HepG2 (cell line): ENCODE results near the gene STX2. TPM values are rescaled to one million over a fixed set of nuclear protein-coding genes. Genes with fewer than 3 reads are reported as not detected.

Source experiments
- ATM ChIP-seq: fragments of 450-650 bp; IDR thresholded peaks from 2 replicates; pipeline ENCODE4 v1.7.1; 2017; ENCODE audit warnings: mild to moderate bottlenecking, borderline replicate concordance
- MTA1 ChIP-seq: sonication (generic); formaldehyde crosslinking; IDR thresholded peaks from 2 replicates; pipeline ENCODE4 v1.4.0; 2020; ENCODE audit warnings: missing genetic modification reagents, mild to moderate bottlenecking, borderline replicate concordance
- MXD4 ChIP-seq: IDR thresholded peaks from 2 replicates; pipeline ENCODE4 v1.6.1; 2016; ENCODE audit warnings: mild to moderate bottlenecking, missing biosample characterization, missing genetic modification reagents
- MYC ChIP-seq: sonication (generic); formaldehyde crosslinking; IDR thresholded peaks from 2 replicates; pipeline ENCODE4 v1.9.0; 2021; ENCODE audit warnings: missing genetic modification reagents, borderline replicate concordance
- NR3C1 ChIP-seq: sonication (generic); formaldehyde crosslinking; IDR thresholded peaks from 2 replicates; pipeline ENCODE4 v1.4.0; 2020; ENCODE audit warnings: missing genetic modification reagents
- ONECUT2 ChIP-seq: sonication (generic); formaldehyde crosslinking; IDR thresholded peaks from 2 replicates; pipeline ENCODE4 v1.4.0; 2020; ENCODE audit warnings: missing genetic modification reagents
- ZKSCAN8 ChIP-seq: IDR thresholded peaks from 2 replicates; pipeline ENCODE4 v1.6.1; 2016; ENCODE audit warnings: borderline replicate concordance, missing genetic modification reagents, missing compliant biosample characterization
- ZMYM2 ChIP-seq: sonication (generic); formaldehyde crosslinking; IDR thresholded peaks from 2 replicates; pipeline ENCODE4 v1.8.0; 2022; ENCODE audit warnings: mild to moderate bottlenecking, missing genetic modification reagents
- ZNF878 ChIP-seq: sonication (generic); formaldehyde crosslinking; IDR thresholded peaks from 2 replicates; pipeline ENCODE4 v1.8.1; 2023; ENCODE audit warnings: mild to moderate bottlenecking, missing genetic modification reagents, moderate library complexity
- polyA plus RNA-seq, 8 experiments: library from polyadenylated mRNA; depleted of rRNA in 3 of 8; stranded (reverse) in 7 of 8; unstranded in 1 of 8; fragments of >200 nt; fragmentation: Illumina TruSeq in 4 of 8; extraction: Trizol in 4 of 8; gene quantifications; 2 replicates each; pipeline versions ENCODE4 v1.2.1 to v1.2.3, GENCODE V29; 2011 to 2016; ENCODE audit warnings: low read depth in 4 of 8, missing spikeins in 1 of 8, mixed read lengths in 1 of 8; ENCODE audit not compliant: insufficient read depth in 1 of 8
- total RNA-seq, 5 experiments: library from RNA; depleted of rRNA; stranded (reverse); fragments of >200 nt; fragmentation: Illumina TruSeq; extraction: Trizol; gene quantifications; 2 replicates each; pipeline ENCODE4 v1.2.3, GENCODE V29; 2016; ENCODE audit warnings: low read depth in 1 of 5
- TF ChIP-seq, protein P1 (sequence below): sonication (generic); formaldehyde crosslinking; IDR thresholded peaks from 2 replicates; pipeline ENCODE4 v1.8.0; 2022; ENCODE audit warnings: low read depth, missing genetic modification reagents
- TF ChIP-seq, protein P2 (sequence below): sonication (generic); formaldehyde crosslinking; IDR thresholded peaks from 2 replicates; pipeline ENCODE4 v1.8.0; 2022; ENCODE audit warnings: missing genetic modification reagents, mild to moderate bottlenecking, borderline replicate concordance
- TF ChIP-seq, protein P3 (sequence below): sonication (generic); formaldehyde crosslinking; IDR thresholded peaks from 2 replicates; pipeline ENCODE4 v1.4.0; 2020; ENCODE audit warnings: missing genetic modification reagents, low read depth, mild to moderate bottlenecking, borderline replicate concordance
- TF ChIP-seq, protein P4 (sequence below): sonication (generic); formaldehyde crosslinking; IDR thresholded peaks from 2 replicates; pipeline ENCODE4 v1.4.0; 2020; ENCODE audit warnings: missing genetic modification reagents
- TF ChIP-seq, protein P5 (sequence below): sonication (generic); formaldehyde crosslinking; IDR thresholded peaks from 2 replicates; pipeline ENCODE4 v1.4.0; 2020; ENCODE audit warnings: mild to moderate bottlenecking, low read depth, missing genetic modification reagents
- TF ChIP-seq, protein P6 (sequence below): sonication (generic); formaldehyde crosslinking; IDR thresholded peaks from 2 replicates; pipeline ENCODE4 v1.4.0; 2020; ENCODE audit warnings: missing genetic modification reagents
- TF ChIP-seq, protein P7 (sequence below): sonication (generic); formaldehyde crosslinking; IDR thresholded peaks from 2 replicates; pipeline ENCODE4 v1.4.0; 2020; ENCODE audit warnings: mild to moderate bottlenecking, missing genetic modification reagents, borderline replicate concordance

Gene STX2
- total and polyA plus RNA-seq, 2 of the 13 experiments (the other 11 are each of a cell fraction or from before 2014, with no cell fraction given) = 13.4 to 25.1 TPM

DNA sequence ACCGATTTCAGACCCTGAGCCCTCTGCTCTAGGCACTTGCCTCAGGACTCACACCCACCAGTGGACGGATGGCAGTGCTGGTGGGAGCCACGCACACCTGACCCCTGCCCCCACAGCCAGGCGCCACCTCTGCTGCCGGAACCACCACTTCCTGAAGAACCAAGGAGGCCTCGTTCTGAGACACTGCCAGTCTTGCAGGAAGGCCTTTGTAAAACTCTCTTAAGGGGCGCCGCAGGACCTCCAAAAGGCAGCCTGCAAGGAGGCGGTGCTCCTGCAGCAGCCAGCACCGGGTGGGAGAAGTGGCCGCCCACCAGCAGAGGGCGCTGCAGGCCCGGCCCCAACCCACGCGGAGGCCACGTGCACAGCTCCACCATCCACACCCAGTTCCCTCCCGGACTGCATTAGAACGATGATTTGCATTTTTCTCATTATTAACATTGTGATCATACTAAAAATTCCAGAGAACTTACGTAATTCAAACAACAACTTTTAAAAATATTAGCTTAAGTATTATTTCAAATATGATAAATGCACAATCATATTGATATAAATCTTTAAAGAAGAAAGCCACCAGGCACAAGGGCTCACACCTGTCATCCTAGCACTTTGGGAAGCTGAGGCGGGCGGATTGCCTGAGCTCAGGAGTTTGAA, 12.8 kb downstream of the STX2 start (continued):
- TF ChIP-seq, protein P1, sequence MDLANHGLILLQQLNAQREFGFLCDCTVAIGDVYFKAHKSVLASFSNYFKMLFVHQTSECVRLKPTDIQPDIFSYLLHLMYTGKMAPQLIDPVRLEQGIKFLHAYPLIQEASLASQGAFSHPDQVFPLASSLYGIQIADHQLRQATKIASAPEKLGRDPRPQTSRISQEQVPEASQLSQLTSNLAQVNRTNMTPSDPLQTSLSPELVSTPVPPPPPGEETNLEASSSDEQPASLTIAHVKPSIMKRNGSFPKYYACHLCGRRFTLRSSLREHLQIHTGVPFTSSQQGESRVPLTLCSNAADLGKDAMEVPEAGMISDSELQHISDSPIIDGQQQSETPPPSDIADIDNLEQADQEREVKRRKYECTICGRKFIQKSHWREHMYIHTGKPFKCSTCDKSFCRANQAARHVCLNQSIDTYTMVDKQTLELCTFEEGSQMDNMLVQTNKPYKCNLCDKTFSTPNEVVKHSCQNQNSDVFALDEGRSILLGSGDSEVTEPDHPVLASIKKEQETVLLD (CRISPR knock-in tag) = no peak
- TF ChIP-seq ZNF878 (CRISPR knock-in tag) (no peak), ZMYM2 (no peak), MTA1 (CRISPR knock-in tag) (peak; percentile 59; the same call in 1 of the 2 replicates), ATM (no peak), NR3C1 (no peak), ONECUT2 (CRISPR knock-in tag) (no peak), MYC (CRISPR knock-in tag) (peak; percentile 96), ZKSCAN8 (CRISPR knock-in tag) (no peak), MXD4 (CRISPR knock-in tag) (no peak)
- TF ChIP-seq, protein P2, sequence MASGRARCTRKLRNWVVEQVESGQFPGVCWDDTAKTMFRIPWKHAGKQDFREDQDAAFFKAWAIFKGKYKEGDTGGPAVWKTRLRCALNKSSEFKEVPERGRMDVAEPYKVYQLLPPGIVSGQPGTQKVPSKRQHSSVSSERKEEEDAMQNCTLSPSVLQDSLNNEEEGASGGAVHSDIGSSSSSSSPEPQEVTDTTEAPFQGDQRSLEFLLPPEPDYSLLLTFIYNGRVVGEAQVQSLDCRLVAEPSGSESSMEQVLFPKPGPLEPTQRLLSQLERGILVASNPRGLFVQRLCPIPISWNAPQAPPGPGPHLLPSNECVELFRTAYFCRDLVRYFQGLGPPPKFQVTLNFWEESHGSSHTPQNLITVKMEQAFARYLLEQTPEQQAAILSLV (CRISPR knock-in tag) = no peak
- TF ChIP-seq, protein P3, sequence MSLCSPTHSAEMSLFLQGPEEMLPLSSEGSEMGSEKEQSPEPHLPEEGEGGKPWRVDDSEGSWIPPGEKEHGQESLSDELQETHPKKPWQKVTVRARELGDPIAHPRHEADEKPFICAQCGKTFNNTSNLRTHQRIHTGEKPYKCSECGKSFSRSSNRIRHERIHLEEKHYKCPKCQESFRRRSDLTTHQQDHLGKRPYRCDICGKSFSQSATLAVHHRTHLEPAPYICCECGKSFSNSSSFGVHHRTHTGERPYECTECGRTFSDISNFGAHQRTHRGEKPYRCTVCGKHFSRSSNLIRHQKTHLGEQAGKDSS (CRISPR knock-in tag) = 0 out of 2 replicates have a peak, but pooled peaks have one; percentile 74
- TF ChIP-seq, protein P4, sequence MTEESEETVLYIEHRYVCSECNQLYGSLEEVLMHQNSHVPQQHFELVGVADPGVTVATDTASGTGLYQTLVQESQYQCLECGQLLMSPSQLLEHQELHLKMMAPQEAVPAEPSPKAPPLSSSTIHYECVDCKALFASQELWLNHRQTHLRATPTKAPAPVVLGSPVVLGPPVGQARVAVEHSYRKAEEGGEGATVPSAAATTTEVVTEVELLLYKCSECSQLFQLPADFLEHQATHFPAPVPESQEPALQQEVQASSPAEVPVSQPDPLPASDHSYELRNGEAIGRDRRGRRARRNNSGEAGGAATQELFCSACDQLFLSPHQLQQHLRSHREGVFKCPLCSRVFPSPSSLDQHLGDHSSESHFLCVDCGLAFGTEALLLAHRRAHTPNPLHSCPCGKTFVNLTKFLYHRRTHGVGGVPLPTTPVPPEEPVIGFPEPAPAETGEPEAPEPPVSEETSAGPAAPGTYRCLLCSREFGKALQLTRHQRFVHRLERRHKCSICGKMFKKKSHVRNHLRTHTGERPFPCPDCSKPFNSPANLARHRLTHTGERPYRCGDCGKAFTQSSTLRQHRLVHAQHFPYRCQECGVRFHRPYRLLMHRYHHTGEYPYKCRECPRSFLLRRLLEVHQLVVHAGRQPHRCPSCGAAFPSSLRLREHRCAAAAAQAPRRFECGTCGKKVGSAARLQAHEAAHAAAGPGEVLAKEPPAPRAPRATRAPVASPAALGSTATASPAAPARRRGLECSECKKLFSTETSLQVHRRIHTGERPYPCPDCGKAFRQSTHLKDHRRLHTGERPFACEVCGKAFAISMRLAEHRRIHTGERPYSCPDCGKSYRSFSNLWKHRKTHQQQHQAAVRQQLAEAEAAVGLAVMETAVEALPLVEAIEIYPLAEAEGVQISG (CRISPR knock-in tag) = peak; percentile 96
- TF ChIP-seq, protein P5, sequence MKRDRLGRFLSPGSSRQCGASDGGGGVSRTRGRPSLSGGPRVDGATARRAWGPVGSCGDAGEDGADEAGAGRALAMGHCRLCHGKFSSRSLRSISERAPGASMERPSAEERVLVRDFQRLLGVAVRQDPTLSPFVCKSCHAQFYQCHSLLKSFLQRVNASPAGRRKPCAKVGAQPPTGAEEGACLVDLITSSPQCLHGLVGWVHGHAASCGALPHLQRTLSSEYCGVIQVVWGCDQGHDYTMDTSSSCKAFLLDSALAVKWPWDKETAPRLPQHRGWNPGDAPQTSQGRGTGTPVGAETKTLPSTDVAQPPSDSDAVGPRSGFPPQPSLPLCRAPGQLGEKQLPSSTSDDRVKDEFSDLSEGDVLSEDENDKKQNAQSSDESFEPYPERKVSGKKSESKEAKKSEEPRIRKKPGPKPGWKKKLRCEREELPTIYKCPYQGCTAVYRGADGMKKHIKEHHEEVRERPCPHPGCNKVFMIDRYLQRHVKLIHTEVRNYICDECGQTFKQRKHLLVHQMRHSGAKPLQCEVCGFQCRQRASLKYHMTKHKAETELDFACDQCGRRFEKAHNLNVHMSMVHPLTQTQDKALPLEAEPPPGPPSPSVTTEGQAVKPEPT (CRISPR knock-in tag) = no peak
- TF ChIP-seq, protein P6, sequence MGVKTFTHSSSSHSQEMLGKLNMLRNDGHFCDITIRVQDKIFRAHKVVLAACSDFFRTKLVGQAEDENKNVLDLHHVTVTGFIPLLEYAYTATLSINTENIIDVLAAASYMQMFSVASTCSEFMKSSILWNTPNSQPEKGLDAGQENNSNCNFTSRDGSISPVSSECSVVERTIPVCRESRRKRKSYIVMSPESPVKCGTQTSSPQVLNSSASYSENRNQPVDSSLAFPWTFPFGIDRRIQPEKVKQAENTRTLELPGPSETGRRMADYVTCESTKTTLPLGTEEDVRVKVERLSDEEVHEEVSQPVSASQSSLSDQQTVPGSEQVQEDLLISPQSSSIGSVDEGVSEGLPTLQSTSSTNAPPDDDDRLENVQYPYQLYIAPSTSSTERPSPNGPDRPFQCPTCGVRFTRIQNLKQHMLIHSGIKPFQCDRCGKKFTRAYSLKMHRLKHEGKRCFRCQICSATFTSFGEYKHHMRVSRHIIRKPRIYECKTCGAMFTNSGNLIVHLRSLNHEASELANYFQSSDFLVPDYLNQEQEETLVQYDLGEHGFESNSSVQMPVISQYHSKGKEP (CRISPR knock-in tag) = 0 out of 2 replicates have a peak, but pooled peaks have one; percentile 52
- TF ChIP-seq, protein P7, sequence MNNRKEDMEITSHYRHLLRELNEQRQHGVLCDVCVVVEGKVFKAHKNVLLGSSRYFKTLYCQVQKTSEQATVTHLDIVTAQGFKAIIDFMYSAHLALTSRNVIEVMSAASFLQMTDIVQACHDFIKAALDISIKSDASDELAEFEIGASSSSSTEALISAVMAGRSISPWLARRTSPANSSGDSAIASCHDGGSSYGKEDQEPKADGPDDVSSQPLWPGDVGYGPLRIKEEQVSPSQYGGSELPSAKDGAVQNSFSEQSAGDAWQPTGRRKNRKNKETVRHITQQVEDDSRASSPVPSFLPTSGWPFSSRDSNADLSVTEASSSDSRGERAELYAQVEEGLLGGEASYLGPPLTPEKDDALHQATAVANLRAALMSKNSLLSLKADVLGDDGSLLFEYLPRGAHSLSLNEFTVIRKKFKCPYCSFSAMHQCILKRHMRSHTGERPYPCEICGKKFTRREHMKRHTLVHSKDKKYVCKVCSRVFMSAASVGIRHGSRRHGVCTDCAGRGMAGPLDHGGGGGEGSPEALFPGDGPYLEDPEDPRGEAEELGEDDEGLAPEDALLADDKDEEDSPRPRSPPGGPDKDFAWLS (CRISPR knock-in tag) = no peak
